Stimulated activated naive CD4-positive, alpha-beta T cell treated with Interleukin-2 at 50 U/mL for 16 hours (primary cell): ENCODE measurements around the gene SMPD3.

Experiments used
- DNase-seq: peaks from one replicate; lab custom pipeline; 2025; lab: John Stamatoyannopoulos, UW

The SMPD3 gene

GRCh38 chr16:68433316-68433715, 15.0 kb downstream of the SMPD3 start:
- DNase-seq: no peak

DNA sequence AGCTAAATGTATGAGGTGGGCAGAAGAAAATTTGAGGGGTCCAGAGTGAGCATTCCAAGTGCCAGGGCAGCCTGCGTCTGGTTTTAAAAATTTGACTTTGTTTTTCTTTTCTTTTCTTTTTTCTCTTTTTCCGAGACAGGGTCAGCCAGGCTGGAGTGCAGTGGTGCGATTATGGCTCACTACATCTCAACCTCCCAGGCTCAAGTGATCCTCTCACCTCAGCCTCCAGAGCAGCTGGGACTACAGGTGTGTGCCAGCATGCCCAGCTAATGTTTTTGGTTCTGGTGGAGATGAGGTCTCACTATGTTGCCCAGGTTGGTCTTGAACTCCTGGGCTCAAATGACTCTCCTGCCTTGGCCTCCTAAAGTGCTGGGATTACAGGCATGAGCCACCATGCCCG, 15.6 kb downstream of the SMPD3 start:
- DNase-seq: no peak

DNA sequence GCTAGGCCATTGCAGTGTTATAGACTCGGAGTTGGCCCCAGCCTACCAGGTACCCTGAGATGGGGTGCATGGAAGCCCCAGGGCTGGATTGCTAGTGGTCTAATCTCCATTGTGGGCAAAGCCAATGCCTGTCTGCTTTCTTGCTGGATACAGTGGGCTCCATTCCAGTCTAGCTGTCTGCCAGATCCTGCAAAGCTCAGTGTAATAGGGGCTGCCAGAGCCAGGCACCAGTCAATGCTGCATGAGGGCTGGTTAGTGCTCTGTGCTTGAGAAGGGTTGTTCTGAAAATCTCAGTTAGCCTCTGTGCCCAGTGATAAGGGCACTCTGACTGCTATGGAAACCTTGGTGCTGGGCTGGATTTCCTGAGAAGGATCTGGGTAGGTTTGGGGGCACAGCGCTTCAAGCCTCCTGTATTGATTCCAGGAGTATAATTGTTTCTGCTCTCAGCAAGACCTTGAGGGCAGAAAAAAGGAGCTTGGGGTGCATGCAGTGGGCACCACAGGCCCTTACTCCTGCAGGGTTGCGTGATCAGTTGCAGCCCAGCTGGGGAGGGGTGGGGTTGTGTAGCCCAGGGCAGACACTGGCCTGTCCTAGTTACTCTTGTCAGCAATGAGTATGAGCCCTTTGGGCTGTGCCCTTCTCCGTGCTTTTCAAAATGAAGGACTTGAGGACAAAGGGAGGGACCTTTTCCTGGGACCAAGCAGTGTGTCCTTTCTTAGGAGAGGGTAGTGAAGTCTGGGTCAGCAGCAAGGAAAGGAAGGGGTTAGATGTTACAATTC, 19.0 kb downstream of the SMPD3 start:
- DNase-seq: no peak

- DNase-seq: no peak
Observed at GRCh38 chr16:68427649-68428303, 20.5 kb downstream of the SMPD3 start.

DNA sequence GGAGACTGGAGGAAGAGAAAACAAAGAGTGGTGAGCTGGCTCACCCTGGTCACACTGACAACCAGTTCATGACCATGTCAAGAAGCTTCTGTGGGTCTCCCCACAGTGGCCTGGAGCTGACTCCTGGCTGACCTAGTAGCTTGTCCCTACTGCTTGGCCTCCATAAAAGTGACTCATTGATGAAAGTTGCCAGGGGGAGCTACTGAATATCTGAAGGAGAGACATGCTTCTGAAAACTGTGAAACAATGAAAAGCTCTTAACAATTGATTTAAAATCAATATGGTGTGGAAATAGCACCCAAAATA, 22.0 kb downstream of the SMPD3 start:
- no peak for DNase-seq

DNA sequence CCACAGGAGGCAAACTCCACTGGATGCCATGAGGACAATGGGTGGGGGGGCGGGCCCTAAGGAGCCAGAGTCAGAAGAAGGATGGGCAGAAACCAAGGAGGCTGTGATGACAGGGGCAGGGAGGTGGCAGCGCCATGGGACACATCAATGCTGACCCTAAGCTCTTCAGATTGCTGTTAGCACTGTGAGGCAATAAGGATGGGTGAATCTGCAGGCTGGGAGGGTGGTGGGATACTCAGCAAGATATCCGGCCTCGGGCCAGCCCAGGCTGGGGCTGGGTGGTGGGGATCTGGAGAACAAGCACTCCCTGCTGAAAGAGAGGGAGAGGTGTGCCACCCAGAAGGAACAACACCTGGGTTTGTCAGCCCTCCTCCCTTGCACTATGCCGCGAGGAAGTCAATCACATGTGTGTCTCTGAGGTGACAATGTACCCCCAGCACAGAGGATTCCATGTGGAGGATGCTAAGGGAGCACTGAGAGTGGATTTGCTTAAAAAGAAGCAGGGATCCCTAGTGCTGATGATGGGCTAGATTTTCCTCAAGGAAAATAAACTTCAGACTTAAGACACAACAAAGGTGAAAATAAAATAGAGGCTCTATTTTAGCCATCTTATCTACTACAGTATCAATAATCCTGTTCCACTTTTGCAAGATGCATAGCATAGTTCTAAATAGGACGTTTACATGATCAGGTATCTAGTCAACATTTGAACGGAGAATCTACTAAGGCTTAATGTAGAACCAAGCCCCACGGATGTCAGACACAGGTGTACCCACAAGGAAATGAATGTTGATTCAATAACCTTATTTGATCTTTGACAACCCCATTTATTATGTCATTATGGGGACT, 22.6 kb downstream of the SMPD3 start:
- no peak for DNase-seq

DNA sequence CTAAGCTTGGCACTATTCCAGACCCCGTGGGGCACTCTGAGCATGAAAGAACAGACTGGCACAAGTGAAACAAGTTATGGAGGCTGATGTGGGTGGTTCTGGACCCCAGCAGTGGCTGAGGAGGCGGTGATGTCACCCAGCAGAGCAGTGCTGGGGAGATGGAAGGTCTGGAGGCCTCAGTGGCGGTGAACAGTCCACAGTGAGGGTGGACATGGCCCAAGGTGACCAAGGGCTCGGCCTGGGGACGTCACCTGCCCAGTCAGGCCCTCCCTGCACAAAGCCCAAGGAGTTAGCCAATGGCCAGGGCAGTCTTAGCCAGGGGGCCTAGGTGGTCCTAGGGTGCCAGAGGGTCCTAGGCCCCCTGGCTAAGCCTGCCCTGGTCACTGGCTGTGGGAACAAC, 24.5 kb downstream of the SMPD3 start:
- DNase-seq: no peak

- DNase-seq: no peak
Observed at GRCh38 chr16:68422396-68422960, 25.8 kb downstream of the SMPD3 start.

- DNase-seq: no peak
Observed at GRCh38 chr16:68421076-68421475, 27.2 kb downstream of the SMPD3 start.

DNA sequence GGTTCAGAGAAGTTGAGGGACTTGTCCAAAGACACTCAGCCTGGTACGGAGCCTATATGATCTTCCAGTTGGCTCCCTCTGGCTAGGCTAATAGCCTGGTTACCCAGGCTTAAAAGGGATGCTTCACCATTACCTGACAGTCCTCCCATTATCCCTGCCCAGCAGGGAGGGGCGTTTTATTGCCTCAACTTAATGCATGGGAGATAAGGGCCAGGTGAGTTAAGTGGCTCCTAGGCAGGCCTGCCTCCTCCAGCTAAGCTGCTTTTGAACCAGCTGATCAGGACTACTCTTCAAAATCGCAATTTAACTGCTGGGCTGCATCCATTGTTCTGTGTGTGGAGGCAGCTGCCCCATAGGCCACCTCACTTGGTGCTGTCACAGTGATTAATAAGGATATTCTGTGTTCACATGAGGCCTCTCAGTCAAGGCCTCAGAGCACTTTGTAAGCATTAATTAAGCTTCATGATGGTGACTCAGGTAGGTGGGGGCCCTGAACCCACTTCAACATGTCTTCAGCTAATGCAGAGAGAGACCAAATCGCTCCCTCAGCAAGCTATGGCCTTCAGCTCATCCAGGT, 27.9 kb downstream of the SMPD3 start:
- DNase-seq: no peak

DNA sequence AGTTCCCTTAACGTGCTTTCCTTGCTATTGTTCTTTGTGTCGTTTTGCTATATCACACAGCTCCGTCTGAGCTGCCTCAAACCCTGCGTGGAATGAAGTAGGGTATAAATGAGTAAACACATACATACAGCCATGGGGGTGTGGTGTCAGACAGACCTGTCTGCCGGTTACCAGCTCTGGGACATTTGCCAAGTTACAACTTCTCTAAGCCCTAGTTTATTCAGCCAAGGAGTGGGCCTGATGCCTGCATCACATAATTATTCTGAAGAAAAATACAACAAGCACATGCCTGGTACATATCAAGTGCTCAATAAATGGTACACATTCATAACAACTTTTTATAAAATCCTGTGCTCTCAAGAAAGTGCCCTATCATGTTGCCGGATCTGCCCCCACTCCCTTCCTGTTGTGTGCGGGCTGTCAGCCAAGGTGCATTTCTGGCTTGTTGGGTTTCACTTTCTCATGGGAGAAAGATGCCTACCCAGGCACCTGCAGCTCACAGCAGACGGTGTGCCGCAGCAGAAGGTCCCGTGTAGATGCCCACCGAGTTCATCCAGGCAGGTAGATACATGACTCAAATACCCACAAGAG, 30.5 kb downstream of the SMPD3 start:
- peak; percentile 61 for DNase-seq

GRCh38 chr16:68416057-68417046, 32.0 kb downstream of the SMPD3 start:
- DNase-seq: no peak

- DNase-seq: no peak
Observed at GRCh38 chr16:68414581-68414980, 33.7 kb downstream of the SMPD3 start.

DNA sequence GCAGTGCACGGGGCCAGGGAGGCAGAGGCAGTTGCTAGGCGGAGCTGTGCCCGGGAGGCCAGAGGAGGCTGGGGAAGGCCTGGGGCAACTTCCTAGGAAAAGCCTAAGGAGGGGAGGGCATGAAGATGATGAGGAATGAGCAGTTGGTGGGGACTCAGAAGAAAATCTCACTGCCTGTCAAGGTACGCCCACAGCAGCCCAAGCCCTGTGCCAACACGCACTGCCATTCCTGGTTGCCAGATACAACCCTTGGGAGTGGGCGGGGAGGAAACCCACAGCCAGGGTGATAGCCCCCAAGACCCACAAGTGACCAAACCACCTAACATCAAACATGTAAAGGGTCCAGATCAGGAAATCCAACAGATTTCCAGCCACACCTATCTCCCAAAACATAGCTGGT, 36.2 kb downstream of the SMPD3 start:
- no peak for DNase-seq

GRCh38 chr16:68411086-68411485, 37.2 kb downstream of the SMPD3 start:
- no peak for DNase-seq

DNA sequence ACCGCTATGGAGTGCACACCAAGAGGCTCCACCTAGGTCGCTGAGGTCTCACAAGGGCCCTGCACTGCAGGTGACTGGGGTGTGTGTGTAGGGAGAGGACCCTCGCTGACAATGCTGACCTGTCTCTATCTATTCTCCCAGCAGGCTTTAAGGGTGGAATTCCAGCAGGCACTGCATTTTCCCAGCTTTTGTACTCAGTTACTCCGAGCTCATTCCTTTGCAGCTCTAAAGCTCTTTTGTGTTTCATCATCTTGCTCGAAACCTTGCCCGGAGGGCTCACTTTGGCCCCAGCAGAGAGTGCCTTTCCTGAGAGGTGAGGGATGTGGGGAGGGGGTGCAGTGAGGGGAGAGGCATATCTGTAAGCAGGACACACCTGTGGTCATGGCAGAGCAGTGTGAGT, 39.3 kb downstream of the SMPD3 start:
- DNase-seq: no peak

- no peak for DNase-seq
Observed at GRCh38 chr16:68408428-68408827, 39.9 kb downstream of the SMPD3 start.

DNA sequence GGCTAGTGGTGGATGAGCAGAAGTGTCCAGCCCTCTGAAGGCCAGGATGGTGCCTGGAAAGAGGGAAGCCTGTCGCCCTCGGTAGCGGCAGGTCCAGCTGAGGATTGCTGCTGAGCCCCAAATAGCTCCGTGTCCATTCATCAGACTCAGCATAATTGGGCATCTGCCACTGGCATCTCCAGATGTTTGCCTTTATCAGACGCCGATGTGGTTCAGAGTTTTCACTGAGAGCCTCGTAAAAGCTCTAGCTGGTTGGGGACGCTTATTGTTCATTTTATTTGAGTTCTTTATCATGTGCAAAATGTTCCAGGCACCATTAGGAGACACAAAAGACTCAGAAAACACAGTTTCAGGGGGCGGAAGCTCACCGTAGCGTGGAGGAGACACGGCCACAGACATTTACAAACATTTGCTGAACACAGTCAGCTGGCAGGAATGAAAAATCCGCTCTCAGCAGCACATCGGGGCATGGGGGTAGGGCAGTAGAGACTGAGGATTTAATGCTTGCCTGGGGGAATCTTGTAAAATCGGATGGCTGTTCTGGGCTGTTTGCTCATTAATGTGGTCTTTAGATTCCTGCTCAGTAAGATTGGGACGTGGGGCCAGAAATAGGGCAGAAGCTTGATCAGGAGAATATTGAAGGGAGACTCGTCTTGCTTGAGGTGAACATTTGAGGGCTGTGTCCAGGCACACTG, 41.7 kb downstream of the SMPD3 start:
- no peak for DNase-seq

GRCh38 chr16:68404736-68405345, 43.5 kb downstream of the SMPD3 start:
- no peak for DNase-seq

- DNase-seq: no peak
Observed at GRCh38 chr16:68403704-68404103, 44.6 kb downstream of the SMPD3 start.
